Astrocyte of the spinal cord (primary cell): ENCODE results near the gene SET.
"Not testable (repeated sequence)": the region's sequence is repeated elsewhere in the genome, so short reads cannot be mapped to it uniquely, and the experiment has no call there.

Source experiments
- DNase-seq: peaks from one replicate; pipeline ENCODE4 v3.0.0; 2011; ENCODE audit warnings: low read depth, low spot score
- H3K4me3 ChIP-seq: 2 replicates; pipeline ENCODE4 v1.5.1; 2011; ENCODE audit warnings: low read depth, mild to moderate bottlenecking, low read length, moderate library complexity
- in situ Hi-C: cut with HindIII; loops from 2 replicates; pipeline ENCODE4 v1.10.0; 2017; ENCODE audit warnings: low sequenced_read_pairs
- TF ChIP-seq, protein P1 (sequence below): IDR thresholded peaks from 2 replicates; pipeline ENCODE4 v1.5.1; 2012; ENCODE audit warnings: low read depth, mild to moderate bottlenecking, low read length, inconsistent platforms

SET gene

GRCh38 chr9:128687453-128687852 is 1.6 kb upstream of the SET start:
- H3K4me3 ChIP-seq, result no peak overlapping the region
- TF ChIP-seq, protein P1, sequence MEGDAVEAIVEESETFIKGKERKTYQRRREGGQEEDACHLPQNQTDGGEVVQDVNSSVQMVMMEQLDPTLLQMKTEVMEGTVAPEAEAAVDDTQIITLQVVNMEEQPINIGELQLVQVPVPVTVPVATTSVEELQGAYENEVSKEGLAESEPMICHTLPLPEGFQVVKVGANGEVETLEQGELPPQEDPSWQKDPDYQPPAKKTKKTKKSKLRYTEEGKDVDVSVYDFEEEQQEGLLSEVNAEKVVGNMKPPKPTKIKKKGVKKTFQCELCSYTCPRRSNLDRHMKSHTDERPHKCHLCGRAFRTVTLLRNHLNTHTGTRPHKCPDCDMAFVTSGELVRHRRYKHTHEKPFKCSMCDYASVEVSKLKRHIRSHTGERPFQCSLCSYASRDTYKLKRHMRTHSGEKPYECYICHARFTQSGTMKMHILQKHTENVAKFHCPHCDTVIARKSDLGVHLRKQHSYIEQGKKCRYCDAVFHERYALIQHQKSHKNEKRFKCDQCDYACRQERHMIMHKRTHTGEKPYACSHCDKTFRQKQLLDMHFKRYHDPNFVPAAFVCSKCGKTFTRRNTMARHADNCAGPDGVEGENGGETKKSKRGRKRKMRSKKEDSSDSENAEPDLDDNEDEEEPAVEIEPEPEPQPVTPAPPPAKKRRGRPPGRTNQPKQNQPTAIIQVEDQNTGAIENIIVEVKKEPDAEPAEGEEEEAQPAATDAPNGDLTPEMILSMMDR, result no peak
- DNase-seq, result no peak
- in situ Hi-C loops, result no loop called here

- peak overlapping the region; percentile 59 for H3K4me3 ChIP-seq
- DNase-seq, result peak; percentile 29
- TF ChIP-seq, protein P1, result no peak
- in situ Hi-C loops, result no loop called here
Observed at GRCh38 chr9:128689293-128689774, 312 bp downstream of the SET start.

GRCh38 chr9:128689820-128690683 is 1.0 kb downstream of the SET start:
- H3K4me3 ChIP-seq, result peak overlapping the region; percentile 59
- peak; percentile 42 for DNase-seq
- TF ChIP-seq, protein P1, result no peak
- in situ Hi-C loops, result no loop called here

DNA sequence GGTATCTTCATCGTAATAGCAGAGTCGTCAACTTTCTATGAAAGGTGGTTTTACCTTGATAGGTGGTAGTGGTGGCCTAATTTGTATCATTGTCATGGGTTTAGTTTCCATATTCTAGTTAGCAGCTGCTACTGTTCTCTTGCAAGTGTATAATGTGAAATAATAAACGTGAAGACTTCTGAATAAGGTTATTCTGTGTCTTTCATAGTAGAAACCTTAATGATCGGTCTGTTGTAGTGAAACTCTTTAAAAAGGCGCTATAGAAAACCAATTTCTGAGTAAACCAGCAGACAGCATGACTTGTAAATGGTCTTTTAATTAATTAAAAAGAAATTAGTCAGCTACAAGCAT is 1.6 kb downstream of the SET start:
- TF ChIP-seq, protein P1, result no peak
- in situ Hi-C loops, result no loop called here
- peak overlapping the region; percentile 59 for H3K4me3 ChIP-seq

GRCh38 chr9:128693738-128694137 is 4.7 kb downstream of the SET start:
- H3K4me3 ChIP-seq, DNase-seq, in situ Hi-C loops: not testable (repeated sequence)

More for the DNA sequence above, 1.6 kb downstream of the SET start:
- DNase-seq, result no peak

DNA sequence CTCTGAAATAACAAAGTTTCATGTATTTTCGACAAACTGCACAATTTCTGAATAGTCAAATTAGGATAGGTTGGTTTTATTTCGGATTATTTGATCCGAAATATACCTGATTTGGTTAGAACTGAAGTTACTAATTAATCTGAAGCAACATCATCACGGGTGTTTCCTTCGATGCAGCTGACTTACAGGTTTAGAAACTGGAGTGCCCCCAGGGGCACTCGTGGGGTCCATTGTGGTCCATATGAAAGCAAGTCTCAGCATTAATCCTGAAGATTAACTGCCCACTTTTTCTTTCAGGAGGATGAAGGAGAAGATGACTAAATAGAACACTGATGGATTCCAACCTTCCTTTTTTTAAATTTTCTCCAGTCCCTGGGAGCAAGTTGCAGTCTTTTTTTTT is 5.3 kb downstream of the SET start:
- in situ Hi-C loops, result no loop called here
- TF ChIP-seq, protein P1, result no peak

DNA sequence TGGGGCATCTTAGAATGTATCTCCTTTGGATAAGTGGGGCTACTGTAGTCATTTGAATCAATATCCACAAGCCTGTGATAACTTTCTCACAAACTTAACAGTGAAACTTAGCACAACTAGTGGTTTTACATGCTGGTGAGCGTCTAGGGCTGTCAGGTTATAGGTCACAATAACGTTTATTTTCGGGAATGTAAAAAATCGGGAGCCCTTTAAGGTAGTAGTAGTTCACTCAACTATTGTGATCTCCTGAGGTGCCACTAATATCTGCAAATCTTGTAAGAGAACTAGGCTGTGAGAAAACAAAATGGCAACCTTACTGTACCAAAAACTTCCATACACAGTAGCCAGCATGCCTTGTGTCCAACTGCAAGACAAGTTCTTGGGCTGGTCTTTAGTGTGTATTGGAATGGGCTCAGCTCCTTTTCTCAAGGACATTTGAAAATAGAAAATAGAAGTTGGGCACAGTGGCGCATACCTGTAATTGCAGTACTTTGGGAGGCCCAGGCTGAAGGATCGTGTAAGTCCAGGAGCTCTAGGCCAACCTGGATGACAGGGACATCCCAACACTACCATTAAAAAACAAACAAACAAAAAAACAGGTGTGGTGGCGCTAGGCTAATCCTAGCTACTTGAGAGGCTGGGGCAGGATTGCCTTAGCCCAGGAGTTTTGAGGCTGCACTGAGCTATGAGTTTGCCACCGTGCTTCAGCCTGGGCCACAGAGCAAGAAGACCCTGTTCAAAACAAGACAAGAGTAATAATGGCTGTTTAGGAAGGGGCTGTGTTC is 8.1 kb downstream of the SET start:
- in situ Hi-C loops, result no loop called here
- TF ChIP-seq, protein P1, result no peak
- no peak overlapping the region for H3K4me3 ChIP-seq
- DNase-seq, result no peak

More for the DNA sequence above, 5.3 kb downstream of the SET start:
- no peak overlapping the region for H3K4me3 ChIP-seq
- DNase-seq, result no peak

DNA sequence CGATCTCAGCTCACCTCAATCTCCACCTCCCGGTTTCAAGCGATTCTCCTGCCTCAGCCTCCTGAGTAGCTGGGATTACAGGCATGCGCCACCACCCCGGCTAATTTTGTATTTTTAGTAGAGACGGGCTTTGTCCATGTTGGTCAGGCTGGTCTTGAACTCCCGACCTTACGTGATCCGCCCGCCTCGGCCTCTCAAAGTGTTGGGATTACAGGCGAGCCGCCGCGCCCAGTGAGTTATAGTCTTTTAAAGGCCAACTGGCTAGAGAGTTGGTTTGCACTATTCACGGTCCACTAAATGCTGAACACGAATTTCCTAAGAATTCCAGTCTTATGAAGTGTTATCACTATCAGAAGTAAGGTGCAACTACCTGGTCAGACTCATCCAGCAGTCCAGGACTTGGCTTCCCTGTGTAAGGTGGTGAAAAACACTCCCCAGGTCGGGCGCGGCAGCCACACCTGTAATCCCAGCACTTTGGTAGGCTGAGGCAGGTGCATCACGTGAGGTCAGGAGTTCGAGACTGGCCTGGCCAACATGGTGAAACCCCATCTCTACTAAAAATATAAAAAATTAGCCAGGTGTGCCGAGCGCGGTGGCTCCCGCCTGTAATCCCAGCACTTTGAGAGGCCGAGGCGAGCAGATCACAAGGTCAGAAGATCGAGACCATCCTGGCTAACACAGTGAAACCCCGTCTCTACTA is 10.2 kb downstream of the SET start:
- H3K4me3 ChIP-seq, in situ Hi-C loops: not testable (repeated sequence)

More for the DNA sequence above, 10.2 kb downstream of the SET start:
- not testable (repeated sequence) for DNase-seq
